HUES64 (cell line): ENCODE results near the gene HECW1.
A peak's percentile ranks its signal among the peaks of the same experiment; 100 is the strongest.
"Not testable (repeated sequence)": the region's sequence is repeated elsewhere in the genome, so short reads cannot be mapped to it uniquely, and the experiment has no call there.

Source experiments
- H3K27ac ChIP-seq: 2 replicates; pipeline ENCODE4 v1.7.0; 2013; ENCODE audit warnings: low read depth, low read length, inconsistent platforms
- H3K27me3 ChIP-seq: 2 replicates; pipeline ENCODE4 v1.6.1; 2013; ENCODE audit warnings: mild to moderate bottlenecking, low read length; ENCODE audit not compliant: insufficient read depth
- H3K36me3 ChIP-seq: 2 replicates; pipeline ENCODE4 v1.6.1; 2013; ENCODE audit warnings: mild to moderate bottlenecking, low read length; ENCODE audit not compliant: insufficient read depth
- H3K4me1 ChIP-seq: 2 replicates; pipeline ENCODE4 v1.6.1; 2013; ENCODE audit warnings: mild to moderate bottlenecking, low read length, moderate library complexity; ENCODE audit not compliant: insufficient read depth
- H3K4me3 ChIP-seq: 2 replicates; pipeline ENCODE4 v1.5.1; 2013; ENCODE audit warnings: mild to moderate bottlenecking, low read length, moderate library complexity
- H3K9ac ChIP-seq: 2 replicates; pipeline ENCODE4 v1.6.1; 2013; ENCODE audit warnings: mild to moderate bottlenecking, low read depth, low read length
- H3K9me3 ChIP-seq: 2 replicates; pipeline ENCODE4 v1.6.1; 2013; ENCODE audit warnings: low read depth, low read length; ENCODE audit not compliant: insufficient read depth
- WGBS: fragments of 150-250, 120-280 bp; methylation state at CpG from one replicate; pipeline ENCODE4 v1.1.7; 2013; ENCODE audit warnings: missing lambda C conversion rate; 5-methylcytosine and 5-hydroxymethylcytosine counted together

Gene HECW1

GRCh38 chr7:43208242-43208641 lies 95.8 kb downstream of the HECW1 start:
- no peak overlapping the region for H3K4me3 ChIP-seq
- peak overlapping the region; percentile 52; the same call in 1 of the 2 replicates for H3K27ac ChIP-seq
- no peak overlapping the region for H3K9ac ChIP-seq
- H3K4me1 ChIP-seq = peaks cover 37% of the 10 kb centered on the region
- WGBS = 74% methylated on average over 2 of the region's 2 CpGs
- H3K9me3 ChIP-seq = no peaks in the 10 kb centered on the region
- H3K27me3 ChIP-seq = no peaks in the 10 kb centered on the region
- H3K36me3 ChIP-seq = no peaks in the 10 kb centered on the region

DNA sequence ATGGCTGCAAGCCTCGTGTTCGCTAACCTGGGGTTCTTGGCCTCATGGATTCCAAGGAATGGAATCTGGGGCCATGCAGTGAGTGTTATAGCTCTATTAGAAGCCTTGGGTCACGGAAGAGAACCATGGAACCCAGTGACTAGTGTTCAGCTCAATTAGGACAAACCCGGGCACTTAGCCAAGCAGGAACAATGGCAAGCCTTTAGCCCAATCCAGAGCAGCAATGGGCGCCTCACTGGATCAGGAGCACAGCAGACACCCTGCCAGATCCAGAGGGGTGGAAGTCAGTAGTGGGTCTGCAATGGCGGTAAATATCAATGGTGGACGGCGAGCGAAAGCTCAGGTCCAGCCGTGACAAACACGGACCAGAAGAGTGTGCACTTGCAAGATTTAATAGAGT lies 98.1 kb downstream of the HECW1 start:
- not testable (repeated sequence) for H3K36me3 ChIP-seq, H3K4me3 ChIP-seq, H3K9me3 ChIP-seq, H3K27me3 ChIP-seq, H3K9ac ChIP-seq, H3K27ac ChIP-seq
- 91% methylated on average over 11 of the region's 11 CpGs for WGBS
- peaks cover 39% of the 10 kb centered on the region for H3K4me1 ChIP-seq

- no peaks in the 10 kb centered on the region for H3K9me3 ChIP-seq
- no peaks in the 10 kb centered on the region for H3K36me3 ChIP-seq
- H3K4me3 ChIP-seq = no peak overlapping the region
- WGBS = 81% methylated on average over 5 of the region's 5 CpGs
- H3K27ac ChIP-seq = no peak overlapping the region
- H3K27me3 ChIP-seq = no peaks in the 10 kb centered on the region
- H3K4me1 ChIP-seq = peaks cover 38% of the 10 kb centered on the region
- H3K9ac ChIP-seq = no peak overlapping the region; the same call in 1 of the 2 replicates
Observed at GRCh38 chr7:43211286-43211685, 98.8 kb downstream of the HECW1 start.

- Histone ChIP-seq H3K27ac (no peak overlapping the region), H3K9me3 (no peaks in the 10 kb centered on the region), H3K9ac (no peak overlapping the region; the same call in 1 of the 2 replicates), H3K27me3 (no peaks in the 10 kb centered on the region), H3K4me3 (no peak overlapping the region), H3K4me1 (peaks cover 33% of the 10 kb centered on the region), H3K36me3 (no peaks in the 10 kb centered on the region)
Observed at GRCh38 chr7:43211693-43212092, 99.2 kb downstream of the HECW1 start.

DNA sequence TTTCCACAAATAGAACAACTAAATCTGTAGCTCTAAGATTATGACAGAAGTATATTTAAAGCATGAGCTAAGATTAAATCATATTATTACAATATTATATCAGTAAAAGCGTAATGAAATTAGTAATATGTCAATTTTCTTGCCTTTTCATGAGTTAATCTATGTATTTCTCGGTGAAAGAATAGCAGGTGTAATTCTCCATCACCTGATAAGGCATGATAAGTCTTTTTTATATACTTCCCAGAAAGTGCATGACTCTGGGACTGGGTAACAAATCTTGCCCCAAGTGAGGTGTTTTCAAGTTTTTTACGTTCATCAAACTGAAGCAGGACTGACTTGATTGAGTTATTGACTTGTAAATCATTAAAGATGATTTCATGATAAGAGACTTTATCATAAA lies 100.5 kb downstream of the HECW1 start:
- Histone ChIP-seq H3K9me3 (no peaks in the 10 kb centered on the region), H3K27ac (no peak overlapping the region), H3K9ac (no peak overlapping the region), H3K4me1 (peaks cover 29% of the 10 kb centered on the region), H3K36me3 (no peaks in the 10 kb centered on the region), H3K4me3 (no peak overlapping the region), H3K27me3 (no peaks in the 10 kb centered on the region)
- WGBS = 96% methylated on average over 3 of the region's 3 CpGs

DNA sequence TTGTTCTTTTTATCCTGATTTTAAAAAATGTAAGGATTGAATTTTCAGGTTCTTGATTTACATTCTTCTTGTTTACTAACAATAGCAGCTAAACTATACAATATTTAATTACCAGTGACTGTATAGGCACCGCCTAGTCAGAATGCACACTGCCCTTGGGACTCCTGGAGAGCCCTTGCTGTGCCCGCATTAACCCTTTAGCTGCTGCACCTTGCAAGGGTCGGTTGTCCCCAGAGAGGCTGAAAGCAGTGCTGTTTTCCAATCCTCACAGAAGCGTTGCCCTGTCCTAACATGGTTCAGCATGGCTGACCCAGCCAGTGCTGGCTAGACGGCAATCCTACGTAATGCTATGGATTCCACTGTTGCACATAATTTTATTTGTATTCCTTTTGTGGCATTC lies 102.6 kb downstream of the HECW1 start:
- Histone ChIP-seq H3K27ac (no peak overlapping the region), H3K4me1 (peaks cover 20% of the 10 kb centered on the region)
- 64% methylated on average over 6 of the region's 6 CpGs for WGBS

GRCh38 chr7:43217055-43217454 lies 104.6 kb downstream of the HECW1 start:
- H3K27me3 ChIP-seq = no peaks in the 10 kb centered on the region
- no peaks in the 10 kb centered on the region for H3K36me3 ChIP-seq
- H3K27ac ChIP-seq = no peak overlapping the region
- peaks cover 13% of the 10 kb centered on the region; the same call in 1 of the 2 replicates for H3K4me1 ChIP-seq
- 96% methylated on average over 2 of the region's 2 CpGs for WGBS
- H3K9me3 ChIP-seq = peaks cover 13% of the 10 kb centered on the region; the same call in 1 of the 2 replicates
- H3K9ac ChIP-seq = no peak overlapping the region
- no peak overlapping the region for H3K4me3 ChIP-seq

More for the DNA sequence above, 102.6 kb downstream of the HECW1 start:
- no peak overlapping the region for H3K4me3 ChIP-seq
- H3K36me3 ChIP-seq = no peaks in the 10 kb centered on the region
- no peak overlapping the region for H3K9ac ChIP-seq
- H3K27me3 ChIP-seq = no peaks in the 10 kb centered on the region
- H3K9me3 ChIP-seq = peaks cover 10% of the 10 kb centered on the region; the same call in 1 of the 2 replicates

DNA sequence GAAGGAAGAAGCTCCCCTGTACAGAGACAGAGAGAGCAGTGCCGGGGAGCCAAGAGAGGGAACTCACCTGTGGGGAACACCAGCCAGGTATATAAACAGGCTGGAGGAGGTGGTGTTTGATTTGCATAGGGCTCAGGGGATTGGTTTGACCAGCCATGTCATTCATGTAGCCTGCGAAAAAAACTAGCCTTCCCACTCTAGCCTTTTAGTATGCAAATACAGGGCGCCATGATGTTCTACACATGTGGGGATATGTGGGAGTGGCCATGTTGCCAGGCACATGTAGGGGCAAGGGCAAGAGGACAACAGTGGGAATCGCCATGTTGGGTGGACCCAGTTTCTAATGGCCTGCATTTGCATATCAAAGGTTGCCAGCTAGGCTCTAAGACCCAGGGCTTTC lies 106.5 kb downstream of the HECW1 start:
- not testable (repeated sequence) for H3K9ac ChIP-seq, H3K4me1 ChIP-seq, H3K27ac ChIP-seq, H3K27me3 ChIP-seq, H3K4me3 ChIP-seq, H3K36me3 ChIP-seq
- peaks cover 13% of the 10 kb centered on the region; the same call in 1 of the 2 replicates for H3K9me3 ChIP-seq
- WGBS = 93% methylated on average over 4 of the region's 4 CpGs

DNA sequence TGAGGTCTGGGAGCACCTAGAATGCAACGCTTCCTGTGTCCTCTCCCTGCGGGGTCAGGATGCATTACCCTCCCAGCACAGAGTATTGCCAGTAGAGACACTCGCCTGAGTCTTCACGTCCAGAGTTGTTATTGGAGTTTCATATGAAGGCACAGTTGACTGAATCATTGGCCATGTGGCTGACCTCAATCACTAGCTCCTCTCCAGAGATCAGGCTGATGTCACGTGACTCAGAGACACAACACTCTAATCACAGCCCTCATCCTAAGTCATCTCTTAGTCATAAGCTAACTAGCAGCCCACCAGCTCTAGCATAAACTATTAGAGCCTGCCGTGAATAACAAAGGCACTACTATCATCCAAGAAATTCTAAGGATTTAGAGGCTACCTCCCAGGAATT lies 107.8 kb downstream of the HECW1 start:
- Histone ChIP-seq H3K27me3 (no peaks in the 10 kb centered on the region), H3K9ac (no peak overlapping the region), H3K36me3 (no peaks in the 10 kb centered on the region), H3K27ac (no peak overlapping the region), H3K9me3 (peaks cover 13% of the 10 kb centered on the region; the same call in 1 of the 2 replicates), H3K4me3 (no peak overlapping the region), H3K4me1 (0 out of 2 replicates have a peak, but pooled peaks cover 1% of the 10 kb centered on the region)
- 94% methylated on average over 6 of the region's 6 CpGs for WGBS

- Histone ChIP-seq H3K4me1 (no peaks in the 10 kb centered on the region), H3K4me3 (no peak overlapping the region), H3K9ac (no peak overlapping the region), H3K36me3 (no peaks in the 10 kb centered on the region), H3K27ac (no peak overlapping the region), H3K27me3 (no peaks in the 10 kb centered on the region), H3K9me3 (peaks cover 13% of the 10 kb centered on the region; the same call in 1 of the 2 replicates)
Observed at GRCh38 chr7:43220742-43221141, 108.3 kb downstream of the HECW1 start.

DNA sequence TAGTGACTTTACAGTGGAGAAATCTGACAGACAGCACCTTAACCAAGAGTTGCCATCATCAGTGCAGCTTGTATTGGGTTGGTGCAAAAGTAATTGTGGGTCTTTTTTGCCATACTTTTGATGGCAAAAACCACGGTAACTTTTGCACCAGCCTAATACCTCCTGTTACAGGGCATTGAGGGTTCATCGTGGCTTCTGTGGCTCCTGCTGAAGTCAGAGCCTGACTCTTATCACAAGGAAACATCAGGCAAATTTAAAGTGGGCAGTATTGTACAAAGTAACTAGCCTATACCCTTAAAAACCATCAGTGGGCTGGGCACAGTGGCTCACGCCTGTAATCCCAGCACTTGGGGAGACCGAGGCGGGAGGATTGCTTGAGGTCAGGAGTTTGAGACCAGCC lies 117.4 kb downstream of the HECW1 start:
- Histone ChIP-seq H3K4me1 (no peaks in the 10 kb centered on the region), H3K9ac (no peak overlapping the region), H3K27ac (no peak overlapping the region), H3K4me3 (no peak overlapping the region), H3K9me3 (no peaks in the 10 kb centered on the region), H3K36me3 (no peaks in the 10 kb centered on the region), H3K27me3 (no peaks in the 10 kb centered on the region)
- 98% methylated on average over 5 of the region's 5 CpGs for WGBS

- no peak overlapping the region for H3K4me3 ChIP-seq
- no peak overlapping the region for H3K9ac ChIP-seq
- no peaks in the 10 kb centered on the region for H3K27me3 ChIP-seq
- H3K36me3 ChIP-seq = no peaks in the 10 kb centered on the region
- WGBS = 100% methylated on average over 1 of the region's 2 CpGs
- H3K9me3 ChIP-seq = no peaks in the 10 kb centered on the region
- no peak overlapping the region for H3K27ac ChIP-seq
- H3K4me1 ChIP-seq = peaks cover 12% of the 10 kb centered on the region
Observed at GRCh38 chr7:43232366-43232765, 119.9 kb downstream of the HECW1 start.
